KMS-11 (cell line): ENCODE data around the gene C1QTNF1.
A peak's percentile ranks its signal among the peaks of the same experiment; 100 is the strongest.

Source experiments
- H2AFZ ChIP-seq: fragments of 200-600 bp; sonication (generic); 2 replicates; pipeline ENCODE4 v1.6.1; 2016; ENCODE audit warnings: antibody characterized with exemption, mixed run types, low read depth
- H3K27ac ChIP-seq: fragments of 200-600 bp; sonication (generic); 2 replicates; pipeline ENCODE4 v1.6.1; 2016; ENCODE audit warnings: mild to moderate bottlenecking, mixed run types
- H3K27me3 ChIP-seq: fragments of 200-600 bp; sonication (generic); 2 replicates; pipeline ENCODE4 v1.6.1; 2017; ENCODE audit warnings: mild to moderate bottlenecking, low read depth, mixed run types, moderate library complexity; ENCODE audit not compliant: insufficient read depth
- H3K36me3 ChIP-seq: fragments of 200-600 bp; sonication (generic); 2 replicates; pipeline ENCODE4 v1.6.1; 2017; ENCODE audit warnings: mild to moderate bottlenecking, mixed run types; ENCODE audit not compliant: insufficient read depth
- H3K4me1 ChIP-seq: fragments of 200-600 bp; sonication (generic); 2 replicates; pipeline ENCODE4 v1.6.1; 2016; ENCODE audit warnings: mild to moderate bottlenecking, low read depth, mixed run types; ENCODE audit not compliant: poor library complexity, severe bottlenecking
- H3K4me2 ChIP-seq: fragments of 200-600 bp; sonication (generic); 2 replicates; pipeline ENCODE4 v1.7.0; 2016; ENCODE audit warnings: mild to moderate bottlenecking, mixed run types
- H3K4me3 ChIP-seq: fragments of 200-600 bp; sonication (generic); IDR thresholded peaks from 2 replicates; pipeline ENCODE4 v1.6.1; 2017; ENCODE audit warnings: low read depth, low read length, mixed read lengths; ENCODE audit not compliant: insufficient read depth
- H3K79me2 ChIP-seq: fragments of 200-600 bp; sonication (generic); 2 replicates; pipeline ENCODE4 v1.6.1; 2016; ENCODE audit warnings: low read depth, mixed run types; ENCODE audit not compliant: insufficient read depth
- H3K9ac ChIP-seq: fragments of 200-600 bp; sonication (generic); 2 replicates; pipeline ENCODE4 v1.6.1; 2016; ENCODE audit warnings: mild to moderate bottlenecking, mixed run types
- H4K20me1 ChIP-seq: fragments of 200-600 bp; sonication (generic); 2 replicates; pipeline ENCODE4 v1.6.1; 2016; ENCODE audit warnings: mild to moderate bottlenecking, mixed run types; ENCODE audit not compliant: insufficient read depth
- TF ChIP-seq, protein P1 (sequence below): fragments of 200-600 bp; sonication (generic); conservative IDR thresholded peaks from 2 replicates; pipeline ENCODE4 v1.6.1; 2017; ENCODE audit warnings: low read depth, mild to moderate bottlenecking, antibody characterized with exemption, low read length, moderate library complexity, mixed read lengths

C1QTNF1 gene

DNA sequence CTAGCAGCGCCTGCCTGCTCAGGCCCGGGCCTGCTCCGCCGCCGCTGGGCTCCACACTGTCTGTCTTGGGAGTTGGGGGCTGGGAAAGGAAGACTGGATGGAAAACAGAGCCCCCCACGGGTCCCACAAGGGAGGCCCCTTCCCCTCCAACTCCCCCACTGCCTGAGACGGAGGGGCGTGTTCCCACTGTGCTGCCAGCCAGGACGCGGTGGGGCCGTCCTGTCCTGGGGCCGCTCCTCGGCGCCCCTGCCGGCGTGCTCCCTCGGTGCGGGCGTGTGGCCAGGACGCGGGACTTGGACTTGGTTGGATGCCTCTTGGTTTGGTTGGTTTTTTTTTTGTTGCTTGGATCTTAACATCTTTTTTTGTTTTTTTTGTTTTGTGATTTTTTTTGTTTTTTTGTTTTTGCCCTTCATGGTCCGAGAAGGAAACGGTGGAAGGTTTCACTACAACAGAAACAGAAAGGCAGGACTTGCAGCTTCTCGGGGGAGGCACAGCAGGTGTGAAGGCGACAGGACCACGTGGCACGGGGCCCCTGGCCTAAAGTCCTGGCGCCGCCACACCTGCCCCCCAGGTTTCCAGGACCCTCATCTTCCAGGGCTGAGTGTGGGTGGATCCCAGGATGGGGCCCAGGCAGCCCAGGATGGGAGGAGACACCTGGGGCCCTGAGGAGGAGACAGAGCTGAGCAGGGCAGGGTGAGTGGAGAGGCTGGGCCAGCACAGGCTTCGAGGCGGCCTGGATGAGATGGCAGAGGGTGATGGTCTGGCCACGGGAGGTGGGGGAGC lies 66.7 kb downstream of the C1QTNF1 start:
- Histone ChIP-seq H3K9ac (no peak overlapping the region), H2AFZ (no peak overlapping the region), H3K27ac (no peak overlapping the region), H3K79me2 (no peaks in the 10 kb centered on the region), H3K27me3 (peaks cover 42% of the 10 kb centered on the region), H3K4me2 (no peak overlapping the region), H4K20me1 (no peaks in the 10 kb centered on the region), H3K36me3 (no peaks in the 10 kb centered on the region), H3K4me3 (no peak overlapping the region), H3K4me1 (peaks cover 13% of the 10 kb centered on the region)
- TF ChIP-seq, protein P1, sequence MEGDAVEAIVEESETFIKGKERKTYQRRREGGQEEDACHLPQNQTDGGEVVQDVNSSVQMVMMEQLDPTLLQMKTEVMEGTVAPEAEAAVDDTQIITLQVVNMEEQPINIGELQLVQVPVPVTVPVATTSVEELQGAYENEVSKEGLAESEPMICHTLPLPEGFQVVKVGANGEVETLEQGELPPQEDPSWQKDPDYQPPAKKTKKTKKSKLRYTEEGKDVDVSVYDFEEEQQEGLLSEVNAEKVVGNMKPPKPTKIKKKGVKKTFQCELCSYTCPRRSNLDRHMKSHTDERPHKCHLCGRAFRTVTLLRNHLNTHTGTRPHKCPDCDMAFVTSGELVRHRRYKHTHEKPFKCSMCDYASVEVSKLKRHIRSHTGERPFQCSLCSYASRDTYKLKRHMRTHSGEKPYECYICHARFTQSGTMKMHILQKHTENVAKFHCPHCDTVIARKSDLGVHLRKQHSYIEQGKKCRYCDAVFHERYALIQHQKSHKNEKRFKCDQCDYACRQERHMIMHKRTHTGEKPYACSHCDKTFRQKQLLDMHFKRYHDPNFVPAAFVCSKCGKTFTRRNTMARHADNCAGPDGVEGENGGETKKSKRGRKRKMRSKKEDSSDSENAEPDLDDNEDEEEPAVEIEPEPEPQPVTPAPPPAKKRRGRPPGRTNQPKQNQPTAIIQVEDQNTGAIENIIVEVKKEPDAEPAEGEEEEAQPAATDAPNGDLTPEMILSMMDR: no peak

DNA sequence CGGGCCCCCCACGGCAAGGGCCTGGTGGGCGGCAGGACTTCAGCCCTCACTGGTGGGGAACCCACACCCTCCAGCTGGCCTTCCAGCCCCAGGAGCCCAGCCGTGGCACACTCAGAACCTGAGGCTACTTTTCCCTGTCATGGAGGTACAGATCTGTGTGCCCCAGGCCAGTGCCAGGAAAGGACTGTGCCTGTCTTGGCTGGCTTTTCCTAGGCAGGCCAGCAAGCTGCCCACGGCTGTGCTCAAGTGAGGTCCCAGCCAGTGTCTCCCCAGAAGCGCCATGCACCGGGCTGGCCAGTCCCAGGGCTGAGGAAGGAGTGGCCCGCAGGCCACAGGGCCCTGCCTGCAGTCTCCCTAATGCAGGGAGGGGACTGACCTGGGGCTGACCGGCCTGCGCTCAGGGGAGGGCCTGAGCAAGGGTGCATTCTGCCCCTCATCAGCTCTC lies 67.3 kb downstream of the C1QTNF1 start:
- no peak overlapping the region for H3K4me2 ChIP-seq
- H3K27ac ChIP-seq: no peak overlapping the region
- peaks cover 48% of the 10 kb centered on the region for H3K27me3 ChIP-seq
- no peak overlapping the region for H2AFZ ChIP-seq
- H3K79me2 ChIP-seq: no peaks in the 10 kb centered on the region
- H3K9ac ChIP-seq: no peak overlapping the region
- no peaks in the 10 kb centered on the region for H3K36me3 ChIP-seq
- H4K20me1 ChIP-seq: no peaks in the 10 kb centered on the region
- TF ChIP-seq, protein P1: no peak
- no peak overlapping the region for H3K4me3 ChIP-seq
- peaks cover 13% of the 10 kb centered on the region for H3K4me1 ChIP-seq

DNA sequence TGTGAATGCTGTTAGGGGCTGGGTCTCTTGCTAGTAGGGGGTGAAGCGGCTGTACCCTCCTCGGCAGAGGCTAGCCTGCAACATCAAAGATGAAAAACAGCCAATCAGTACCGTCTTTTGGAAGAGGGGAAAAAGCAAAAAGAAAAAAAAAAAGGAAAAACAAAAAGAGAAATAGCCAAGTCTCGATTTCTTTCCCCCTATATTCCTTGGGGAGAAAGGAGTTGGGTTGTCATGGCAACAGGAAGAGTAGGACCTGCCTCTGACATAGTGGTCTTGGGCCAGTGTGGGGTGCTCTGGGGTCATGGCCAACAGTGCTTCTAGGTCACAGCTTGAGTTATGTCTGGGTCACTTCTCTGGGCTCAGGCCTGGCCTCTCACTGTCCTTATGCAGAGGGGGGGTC lies 68.6 kb downstream of the C1QTNF1 start:
- no peak overlapping the region for H3K4me3 ChIP-seq
- H4K20me1 ChIP-seq: no peaks in the 10 kb centered on the region
- no peaks in the 10 kb centered on the region for H3K36me3 ChIP-seq
- H3K27ac ChIP-seq: no peak overlapping the region
- H3K4me1 ChIP-seq: peaks cover 13% of the 10 kb centered on the region
- H3K27me3 ChIP-seq: peaks cover 59% of the 10 kb centered on the region
- H3K9ac ChIP-seq: no peak overlapping the region
- H2AFZ ChIP-seq: no peak overlapping the region
- no peaks in the 10 kb centered on the region for H3K79me2 ChIP-seq
- H3K4me2 ChIP-seq: no peak overlapping the region
- TF ChIP-seq, protein P1: no peak

DNA sequence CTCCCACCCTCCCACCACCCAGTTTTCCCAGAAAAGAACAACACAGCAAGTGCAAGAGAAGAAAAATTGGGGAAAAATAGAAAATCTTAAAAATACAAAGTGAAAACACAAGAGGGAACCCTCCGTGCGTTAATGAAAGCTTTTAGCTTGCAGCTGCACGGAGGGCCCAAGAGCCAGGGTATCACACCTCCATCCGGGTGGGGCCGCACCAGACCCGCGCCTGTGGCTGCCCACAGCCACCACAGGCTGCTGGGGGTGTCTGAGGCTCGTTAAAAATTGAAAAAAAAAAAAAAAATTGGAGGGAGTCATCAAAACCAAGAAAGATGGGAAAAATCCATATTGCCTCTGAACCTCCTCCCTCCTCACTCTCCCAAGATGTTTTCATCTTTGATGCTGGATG lies 69.3 kb downstream of the C1QTNF1 start:
- no peak overlapping the region for H2AFZ ChIP-seq
- H3K4me3 ChIP-seq: no peak overlapping the region
- H3K4me1 ChIP-seq: peaks cover 13% of the 10 kb centered on the region
- TF ChIP-seq, protein P1: no peak
- H4K20me1 ChIP-seq: no peaks in the 10 kb centered on the region
- H3K27ac ChIP-seq: no peak overlapping the region
- H3K4me2 ChIP-seq: 0 out of 2 replicates have a peak overlapping the region, but pooled peaks have one; percentile 9
- H3K36me3 ChIP-seq: no peaks in the 10 kb centered on the region
- H3K27me3 ChIP-seq: peaks cover 66% of the 10 kb centered on the region
- no peaks in the 10 kb centered on the region for H3K79me2 ChIP-seq
- no peak overlapping the region for H3K9ac ChIP-seq
